HepG2 (cell line): ENCODE results near the gene ITSN2.

Experiments used
- BATF2 ChIP-seq: sonication (generic); formaldehyde crosslinking; IDR thresholded peaks from 2 replicates; pipeline ENCODE4 v1.8.0; 2022; ENCODE audit warnings: mild to moderate bottlenecking, missing genetic modification reagents, moderate library complexity
- CREB3 ChIP-seq: sonication (generic); formaldehyde crosslinking; IDR thresholded peaks from 2 replicates; pipeline ENCODE4 v1.5.0; 2020; ENCODE audit warnings: missing genetic modification reagents
- HOXA9 ChIP-seq: sonication (generic); formaldehyde crosslinking; IDR thresholded peaks from 2 replicates; pipeline ENCODE4 v1.8.1; 2022; ENCODE audit warnings: missing genetic modification reagents, mild to moderate bottlenecking, moderate library complexity, borderline replicate concordance
- POLR2A ChIP-seq, 2 experiments: IDR thresholded peaks; 2 replicates each; pipeline ENCODE4 v1.6.1; 2011; ENCODE audit warnings: low read depth in 2 of 2, low read length in 2 of 2, mild to moderate bottlenecking in 1 of 2, moderate library complexity in 1 of 2; ENCODE audit not compliant: insufficient read depth in 1 of 2
- POLR2AphosphoS5 ChIP-seq: IDR thresholded peaks from 2 replicates; pipeline ENCODE4 v1.6.1; 2012; ENCODE audit warnings: low read depth, low read length
- RBFOX2 ChIP-seq: fragments of 200-400 bp; formaldehyde crosslinking; IDR thresholded peaks from 2 replicates; pipeline ENCODE4 v1.6.1; 2017; ENCODE audit warnings: low read depth, mild to moderate bottlenecking, low read length
- SALL2 ChIP-seq: sonication (generic); formaldehyde crosslinking; IDR thresholded peaks from 2 replicates; pipeline ENCODE4 v1.8.1; 2023; ENCODE audit warnings: mild to moderate bottlenecking, missing genetic modification reagents, inconsistent platforms
- TAF15 ChIP-seq: fragments of 200-400 bp; formaldehyde crosslinking; IDR thresholded peaks from one replicate; pipeline ENCODE4 v1.6.1; 2018; ENCODE audit warnings: mild to moderate bottlenecking, low read depth, low read length; ENCODE audit not compliant: poor library complexity, severe bottlenecking
- TARDBP ChIP-seq: sonication (generic); formaldehyde crosslinking; IDR thresholded peaks from 2 replicates; pipeline ENCODE4 v1.8.0; 2022; ENCODE audit warnings: mild to moderate bottlenecking, missing genetic modification reagents
- WIZ ChIP-seq: sonication (generic); formaldehyde crosslinking; IDR thresholded peaks from 2 replicates; pipeline ENCODE4 v1.5.1; 2020; ENCODE audit warnings: mild to moderate bottlenecking, missing genetic modification reagents
- ZBTB25 ChIP-seq: IDR thresholded peaks from 2 replicates; pipeline ENCODE4 v1.6.1; 2018; ENCODE audit warnings: missing genetic modification reagents
- ZNF30 ChIP-seq: sonication (generic); formaldehyde crosslinking; IDR thresholded peaks from 2 replicates; pipeline ENCODE4 v1.5.0; 2020; ENCODE audit warnings: mild to moderate bottlenecking, missing genetic modification reagents
- TF ChIP-seq, protein P1 (sequence below): IDR thresholded peaks from 2 replicates; pipeline ENCODE4 v1.6.1; 2012; ENCODE audit warnings: low read depth, low read length, improper control_type of control experiment
- TF ChIP-seq, protein P2 (sequence below): sonication (generic); formaldehyde crosslinking; IDR thresholded peaks from 2 replicates; pipeline ENCODE4 v1.4.0; 2020; ENCODE audit warnings: missing genetic modification reagents

- TF ChIP-seq, protein P1, sequence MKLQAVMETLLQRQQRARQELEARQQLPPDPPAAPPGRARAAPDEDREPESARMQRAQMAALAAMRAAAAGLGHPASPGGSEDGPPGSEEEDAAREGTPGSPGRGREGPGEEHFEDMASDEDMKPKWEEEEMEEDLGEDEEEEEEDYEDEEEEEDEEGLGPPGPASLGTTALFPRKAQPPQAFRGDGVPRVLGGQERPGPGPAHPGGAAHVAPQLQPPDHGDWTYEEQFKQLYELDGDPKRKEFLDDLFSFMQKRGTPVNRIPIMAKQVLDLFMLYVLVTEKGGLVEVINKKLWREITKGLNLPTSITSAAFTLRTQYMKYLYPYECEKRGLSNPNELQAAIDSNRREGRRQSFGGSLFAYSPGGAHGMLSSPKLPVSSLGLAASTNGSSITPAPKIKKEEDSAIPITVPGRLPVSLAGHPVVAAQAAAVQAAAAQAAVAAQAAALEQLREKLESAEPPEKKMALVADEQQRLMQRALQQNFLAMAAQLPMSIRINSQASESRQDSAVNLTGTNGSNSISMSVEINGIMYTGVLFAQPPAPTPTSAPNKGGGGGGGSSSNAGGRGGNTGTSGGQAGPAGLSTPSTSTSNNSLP = no peak
- TF ChIP-seq, protein P2, sequence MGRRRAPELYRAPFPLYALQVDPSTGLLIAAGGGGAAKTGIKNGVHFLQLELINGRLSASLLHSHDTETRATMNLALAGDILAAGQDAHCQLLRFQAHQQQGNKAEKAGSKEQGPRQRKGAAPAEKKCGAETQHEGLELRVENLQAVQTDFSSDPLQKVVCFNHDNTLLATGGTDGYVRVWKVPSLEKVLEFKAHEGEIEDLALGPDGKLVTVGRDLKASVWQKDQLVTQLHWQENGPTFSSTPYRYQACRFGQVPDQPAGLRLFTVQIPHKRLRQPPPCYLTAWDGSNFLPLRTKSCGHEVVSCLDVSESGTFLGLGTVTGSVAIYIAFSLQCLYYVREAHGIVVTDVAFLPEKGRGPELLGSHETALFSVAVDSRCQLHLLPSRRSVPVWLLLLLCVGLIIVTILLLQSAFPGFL (CRISPR knock-in tag) = no peak
- no peak for TF ChIP-seq CREB3 (CRISPR knock-in tag)
- no peak for TF ChIP-seq POLR2A (IDR thresholded peaks at IDR 0.05; ENCODE audit: insufficient read depth in 1 of 2, low read depth in 2 of 2, low read length in 2 of 2)
- no peak for TF ChIP-seq ZNF30 (CRISPR knock-in tag)
- TF ChIP-seq HOXA9 = no peak
- TF ChIP-seq SALL2 (CRISPR knock-in tag) = no peak
- TF ChIP-seq TAF15 = no peak
- TF ChIP-seq BATF2 (CRISPR knock-in tag) = no peak
- TF ChIP-seq RBFOX2 = no peak
- no peak for TF ChIP-seq ZBTB25 (CRISPR knock-in tag)
- TF ChIP-seq TARDBP (CRISPR knock-in tag) = no peak
- TF ChIP-seq POLR2AphosphoS5 = no peak
- no peak for TF ChIP-seq WIZ (CRISPR knock-in tag)
Measured at GRCh38 chr2:24191156-24191555, 169.2 kb downstream of the ITSN2 start.
